H1 (cell line): ENCODE data around the gene SIRT6. TPM values are rescaled to one million over a fixed set of nuclear protein-coding genes. Genes with fewer than 3 reads are reported as not detected.

Experiments
- CTCF ChIA-PET: fragments of 300-600 bp; sonication (Branson Sonifier 250); formaldehyde crosslinking; loops from one replicate; lab custom pipeline; 2021; ENCODE audit not compliant: partially characterized antibody; lab: Charles Lee
- POLR2A ChIA-PET: fragments of 300-600 bp; sonication (Branson Sonifier 250); formaldehyde crosslinking; loops from one replicate; lab custom pipeline; 2021; ENCODE audit warnings: inconsistent platforms; ENCODE audit not compliant: partially characterized antibody; lab: Charles Lee
- DNase-seq, 2 experiments: peaks; one replicate each; pipeline versions ENCODE4 v3.0.0 to v3.0.0-alpha.2; 2010 to 2022; ENCODE audit warnings: low spot score in 2 of 2, low read depth in 1 of 2, mixed read lengths in 1 of 2
- FAIRE-seq: peaks from 2 replicates; lab custom pipeline; 2011; peaks lifted over from hg19 to GRCh38; lab: Jason Lieb, UNC
- H2AFZ ChIP-seq: 2 replicates; pipeline ENCODE4 v1.8.1; 2012; ENCODE audit warnings: low read length, inconsistent platforms
- H2AK5ac ChIP-seq: 2 replicates; pipeline ENCODE4 v1.6.1; 2013; ENCODE audit warnings: low read depth, low read length
- H2BK120ac ChIP-seq: replicated peaks from 2 replicates; pipeline ENCODE3; 2013; ENCODE audit warnings: low read depth, low read length, inconsistent platforms
- H2BK12ac ChIP-seq: 2 replicates; pipeline ENCODE4 v1.6.1; 2013; ENCODE audit warnings: low read depth, low read length
- H2BK15ac ChIP-seq: 2 replicates; pipeline ENCODE4 v1.6.1; 2013; ENCODE audit warnings: low read length
- H2BK20ac ChIP-seq: 2 replicates; pipeline ENCODE4 v1.6.1; 2013; ENCODE audit warnings: low read length
- H2BK5ac ChIP-seq: 2 replicates; pipeline ENCODE4 v1.6.1; 2013; ENCODE audit warnings: low read depth, low read length
- H3K14ac ChIP-seq: 2 replicates; pipeline ENCODE4 v1.6.1; 2013; ENCODE audit warnings: inconsistent platforms; ENCODE audit not compliant: insufficient read length
- H3K18ac ChIP-seq: 2 replicates; pipeline ENCODE4 v1.6.1; 2013; ENCODE audit warnings: low read length; ENCODE audit errors: extremely low read depth
- H3K23ac ChIP-seq: 2 replicates; pipeline ENCODE4 v1.6.1; 2013; ENCODE audit warnings: inconsistent platforms; ENCODE audit not compliant: insufficient read length
- H3K23me2 ChIP-seq: 2 replicates; pipeline ENCODE4 v1.6.1; 2013; ENCODE audit warnings: low read depth, low read length
- H3K27ac ChIP-seq: 2 replicates; pipeline ENCODE4 v1.6.1; 2011; ENCODE audit warnings: low read depth, low read length, inconsistent platforms
- H3K27me3 ChIP-seq, 4 experiments: replicated peaks in 1 of 4; 1 replicate in 1 of 4; 2 replicates in 3 of 4; pipeline versions ENCODE4 v1.6.1 to v1.8.1; 2011 to 2013; ENCODE audit warnings: low read length in 3 of 4, mild to moderate bottlenecking in 3 of 4, inconsistent platforms in 2 of 4, mixed read lengths in 2 of 4, moderate library complexity in 1 of 4; ENCODE audit not compliant: control insufficient read depth in 3 of 4, insufficient read depth in 3 of 4; ENCODE audit errors: extremely low read depth in 1 of 4
- H3K36me3 ChIP-seq, 4 experiments: 2 replicates each; pipeline versions ENCODE4 v1.6.1 to v1.8.1; 2011 to 2013; ENCODE audit warnings: mild to moderate bottlenecking in 4 of 4, low read length in 3 of 4, moderate library complexity in 2 of 4, control low read depth in 1 of 4, inconsistent platforms in 1 of 4; ENCODE audit not compliant: insufficient read depth in 4 of 4, control insufficient read depth in 2 of 4
- H3K4ac ChIP-seq: replicated peaks from 2 replicates; pipeline ENCODE3; 2013; ENCODE audit warnings: low read length, low read depth, mixed read lengths, inconsistent platforms; ENCODE audit not compliant: insufficient read length
- H3K4me1 ChIP-seq, 4 experiments: replicated peaks in 1 of 4; 1 replicate in 1 of 4; 2 replicates in 3 of 4; pipeline versions ENCODE4 v1.6.1 to v1.8.1; 2011 to 2013; ENCODE audit warnings: low read length in 3 of 4, inconsistent platforms in 2 of 4, mixed read lengths in 1 of 4; ENCODE audit not compliant: insufficient read depth in 4 of 4, control insufficient read depth in 3 of 4
- H3K4me2 ChIP-seq, 2 experiments: 2 replicates each; pipeline versions ENCODE4 v1.6.1 to v1.8.1; 2011 to 2013; ENCODE audit warnings: low read depth in 2 of 2, low read length in 2 of 2, control low read depth in 1 of 2, inconsistent platforms in 1 of 2, mild to moderate bottlenecking in 1 of 2; ENCODE audit not compliant: insufficient read depth in 1 of 2
- H3K4me3 ChIP-seq, 4 experiments: fragments of 200-600, 300-600 bp in 1 of 4; sonication (generic), shearing (Covaris generic), sonication (Bioruptor Twin) in 1 of 4; 2 replicates each; pipeline versions ENCODE4 v1.5.1 to v1.8.1; 2011 to 2016; ENCODE audit warnings: low read length in 4 of 4, low read depth in 3 of 4, control low read depth in 2 of 4, inconsistent platforms in 2 of 4, mild to moderate bottlenecking in 2 of 4, mixed read lengths in 1 of 4, moderate library complexity in 1 of 4; ENCODE audit not compliant: insufficient read depth in 2 of 4; ENCODE audit errors: extremely low read depth in 1 of 4
- H3K56ac ChIP-seq: replicated peaks from 2 replicates; pipeline ENCODE3; 2013; ENCODE audit warnings: low read depth, mild to moderate bottlenecking, mixed read lengths, low read length, inconsistent platforms; ENCODE audit not compliant: insufficient read length
- H3K79me1 ChIP-seq: 2 replicates; pipeline ENCODE4 v1.6.1; 2013; ENCODE audit warnings: low read depth, low read length, control low read depth
- H3K79me2 ChIP-seq, 2 experiments: 2 replicates each; pipeline versions ENCODE4 v1.6.1 to v1.8.1; 2012 to 2013; ENCODE audit warnings: low read length in 2 of 2, mild to moderate bottlenecking in 2 of 2, inconsistent platforms in 1 of 2; ENCODE audit not compliant: insufficient read depth in 2 of 2, control insufficient read depth in 1 of 2
- H3K9ac ChIP-seq, 4 experiments: replicated peaks in 1 of 4; 1 replicate in 1 of 4; 2 replicates in 3 of 4; pipeline versions ENCODE4 v1.6.1 to v1.8.1; 2011 to 2013; ENCODE audit warnings: low read depth in 3 of 4, low read length in 3 of 4, control low read depth in 2 of 4, mild to moderate bottlenecking in 2 of 4, moderate library complexity in 2 of 4, inconsistent platforms in 1 of 4; ENCODE audit errors: extremely low read depth in 1 of 4
- H3K9me3 ChIP-seq, 2 experiments: 2 replicates each; pipeline versions ENCODE4 v1.6.1 to v1.8.1; 2012 to 2013; ENCODE audit warnings: mild to moderate bottlenecking in 2 of 2, moderate library complexity in 2 of 2, control low read depth in 1 of 2, inconsistent platforms in 1 of 2, low read depth in 1 of 2, low read length in 1 of 2, mixed read lengths in 1 of 2; ENCODE audit not compliant: insufficient read depth in 2 of 2
- H4K20me1 ChIP-seq, 2 experiments: replicated peaks in 1 of 2; 2 replicates each; pipeline versions ENCODE3 to v1.8.1; 2011 to 2013; ENCODE audit warnings: inconsistent platforms in 2 of 2, low read length in 2 of 2, mild to moderate bottlenecking in 1 of 2; ENCODE audit not compliant: insufficient read depth in 2 of 2, control insufficient read depth in 1 of 2
- H4K5ac ChIP-seq: 2 replicates; pipeline ENCODE4 v1.6.1; 2013; ENCODE audit warnings: low read length, low read depth, mixed read lengths, inconsistent platforms; ENCODE audit not compliant: insufficient read length
- H4K8ac ChIP-seq: 2 replicates; pipeline ENCODE4 v1.8.0; 2013; ENCODE audit warnings: mild to moderate bottlenecking, moderate library complexity, low read length, inconsistent platforms; ENCODE audit not compliant: insufficient read depth; ENCODE audit errors: extremely low read depth
- H4K91ac ChIP-seq: replicated peaks from 2 replicates; pipeline ENCODE3; 2013; ENCODE audit warnings: low read length, mixed read lengths, inconsistent platforms; ENCODE audit not compliant: insufficient read length
- ASH2L ChIP-seq: fragments of 200-600, 300-600 bp; sonication (generic); IDR thresholded peaks from one replicate; pipeline ENCODE4 v1.7.1; 2017; ENCODE audit warnings: low read length
- BACH1 ChIP-seq: IDR thresholded peaks from 2 replicates; pipeline ENCODE4 v1.6.1; 2012; ENCODE audit warnings: low read length, improper control_type of control experiment
- CEBPB ChIP-seq: IDR thresholded peaks from 2 replicates; pipeline ENCODE4 v1.6.1; 2012; ENCODE audit warnings: low read depth, low read length
- EGR1 ChIP-seq: IDR thresholded peaks from 2 replicates; pipeline ENCODE4 v1.6.1; 2011; ENCODE audit warnings: low read depth, low read length, borderline replicate concordance
- EP300 ChIP-seq, 2 experiments: IDR thresholded peaks; 1 replicate in 1 of 2; 2 replicates in 1 of 2; pipeline ENCODE4 v1.6.1; 2011 to 2012; ENCODE audit warnings: low read depth in 2 of 2, low read length in 2 of 2, mild to moderate bottlenecking in 2 of 2, borderline replicate concordance in 1 of 2, inconsistent platforms in 1 of 2, moderate library complexity in 1 of 2
- HDAC2 ChIP-seq, 2 experiments: fragments of 300-600 bp in 1 of 2; sonication (generic) in 1 of 2; IDR thresholded peaks; 2 replicates each; pipeline ENCODE4 v1.6.1; 2011 to 2012; ENCODE audit warnings: low read depth in 2 of 2, low read length in 2 of 2, mild to moderate bottlenecking in 2 of 2, moderate library complexity in 2 of 2, borderline replicate concordance in 1 of 2, inconsistent platforms in 1 of 2
- KDM1A ChIP-seq: fragments of 200-600, 300-600 bp; sonication (generic); IDR thresholded peaks from 2 replicates; pipeline ENCODE4 v1.7.1; 2016; ENCODE audit warnings: mild to moderate bottlenecking, low read length, borderline replicate concordance
- NANOG ChIP-seq: IDR thresholded peaks from 2 replicates; pipeline ENCODE4 v1.6.1; 2011; ENCODE audit warnings: low read length, low read depth, mild to moderate bottlenecking, inconsistent platforms; ENCODE audit not compliant: insufficient read depth, poor library complexity, severe bottlenecking
- NRF1 ChIP-seq: IDR thresholded peaks from 2 replicates; pipeline ENCODE4 v1.6.1; 2011; ENCODE audit warnings: mild to moderate bottlenecking, low read depth, low read length, improper control_type of control experiment
- SAP30 ChIP-seq: fragments of 300-600 bp; sonication (generic); IDR thresholded peaks from 2 replicates; pipeline ENCODE4 v1.7.1; 2012; ENCODE audit warnings: low read length, moderate library complexity, mild to moderate bottlenecking, inconsistent platforms; ENCODE audit not compliant: insufficient read depth, insufficient replicate concordance
- SP1 ChIP-seq: IDR thresholded peaks from 2 replicates; pipeline ENCODE4 v1.6.1; 2011; ENCODE audit warnings: low read depth, low read length
- TEAD4 ChIP-seq: IDR thresholded peaks from 2 replicates; pipeline ENCODE4 v1.6.1; 2012; ENCODE audit warnings: low read depth, low read length, inconsistent platforms, mixed read lengths
- WGBS, 2 experiments: shearing (Covaris generic) in 1 of 2; methylation state at CpG; one replicate each; pipeline versions ENCODE4 v1.1.6 to v1.1.7; 2013 to 2015; ENCODE audit warnings: low lambda C conversion rate in 2 of 2, mixed read lengths in 2 of 2, inconsistent platforms in 1 of 2, low coverage in 1 of 2, missing lambda C conversion rate in 1 of 2; ENCODE audit not compliant: insufficient replicate concordance in 2 of 2, insufficient coverage in 1 of 2, insufficient read length in 1 of 2; ENCODE audit errors: extremely low coverage in 1 of 2, missing lambda C conversion rate in 1 of 2; 5-methylcytosine and 5-hydroxymethylcytosine counted together
- polyA plus RNA-seq, 7 experiments: library from polyadenylated mRNA; depleted of rRNA in 3 of 7; stranded (reverse) in 5 of 7; unstranded in 2 of 7; fragments of >200 nt in 5 of 7; fragments of 200-250 nt in 2 of 7; gene quantifications; 1 replicate in 5 of 7; 2 replicates in 1 of 7; 4 replicates in 1 of 7; pipeline versions ENCODE4 v1.2.1 to v1.2.3, GENCODE V29; 2011 to 2013; ENCODE audit warnings: missing spikeins in 2 of 7, mixed read lengths in 2 of 7
- total RNA-seq: library from RNA; stranded (reverse); fragmentation: NEBNext Ultra II Directional; extraction: Animal tissue kit (Norgen Biotek cat#: 25700); gene quantifications from 2 replicates; pipeline ENCODE4 v1.2.1, GENCODE V29; 2021
- TF ChIP-seq, protein P1 (sequence below): IDR thresholded peaks from 2 replicates; pipeline ENCODE4 v1.6.1; 2011; ENCODE audit warnings: low read depth, mild to moderate bottlenecking, low read length; ENCODE audit not compliant: insufficient read depth

The SIRT6 gene
- total and polyA plus RNA-seq, 2 of the 8 experiments (the other 6 are each of a cell fraction or from before 2014, with no cell fraction given) = 25.2 to 27.0 TPM

DNA sequence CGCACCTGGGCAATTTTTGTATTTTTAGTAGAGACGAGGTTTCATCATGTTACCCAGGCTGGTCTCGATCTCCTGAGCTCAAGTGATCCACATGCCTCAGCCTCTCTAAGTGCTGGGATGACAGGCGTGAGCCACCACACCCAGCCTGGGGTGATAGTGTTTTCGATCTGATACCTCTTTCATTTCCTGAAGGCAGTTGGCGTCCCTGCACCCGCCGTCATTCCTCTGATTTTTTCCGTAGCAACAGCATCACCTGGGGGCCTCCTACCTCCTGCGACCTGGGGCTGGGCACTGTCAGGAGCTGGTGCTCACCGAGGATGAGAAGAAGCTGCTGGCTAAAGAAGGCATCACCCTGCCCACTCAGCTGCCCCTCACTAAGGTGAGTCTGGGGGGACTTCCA, 18.1 kb downstream of the SIRT6 start:
- CTCF ChIA-PET = interaction anchor here (0.9 to 8.4 kb wide), 7 partner anchors 14 to 59 kb away, joined by 3 to 91 read pairs (median 3); no protein-coding TSS in a partner anchor
- Histone ChIP-seq H3K9ac (no peak overlapping the region), H3K23me2 (no peaks in the 10 kb centered on the region), H3K4me1 (no peaks in the 10 kb centered on the region), H3K4me2 (no peak overlapping the region), H2BK20ac (no peak overlapping the region), H3K27ac (no peak overlapping the region), H2BK15ac (no peak overlapping the region), H2BK12ac (no peak overlapping the region), H3K4ac (no peak overlapping the region), H3K27me3 (peaks cover 0 to 2% (median 0%) of the 10 kb centered on the region in 4 experiments; a peak in 2 of 7 replicates), H2BK5ac (no peak overlapping the region), H4K8ac (no peak overlapping the region), H3K23ac (no peak overlapping the region), H2AFZ (no peak overlapping the region), H3K79me1 (no peaks in the 10 kb centered on the region), H4K5ac (no peak overlapping the region), H3K9me3 (no peaks in the 10 kb centered on the region), H2AK5ac (no peak overlapping the region), H3K36me3 (no peaks in the 10 kb centered on the region), H3K14ac (no peak overlapping the region), H3K18ac (no peak overlapping the region; the same call in 1 of the 2 replicates), H4K91ac (no peak overlapping the region), H3K56ac (no peak overlapping the region), H4K20me1 (peaks cover 0 to 1% of the 10 kb centered on the region in 2 experiments), H3K4me3 (no peak overlapping the region), H2BK120ac (no peak overlapping the region), H3K79me2 (no peaks in the 10 kb centered on the region)
- 82% methylated on average over 11 of the region's 11 CpGs; no CpG with 5 or more reads in 1 of the 2 experiments for WGBS, 2 experiments
- DNase-seq (no peak), FAIRE-seq (no peak)
- TF ChIP-seq NRF1 = no peak
- no peak for TF ChIP-seq HDAC2 (IDR thresholded peaks at IDR 0.05; ENCODE audit: borderline replicate concordance in 1 of 2, low read depth in 2 of 2, low read length in 2 of 2)
- TF ChIP-seq, protein P1, sequence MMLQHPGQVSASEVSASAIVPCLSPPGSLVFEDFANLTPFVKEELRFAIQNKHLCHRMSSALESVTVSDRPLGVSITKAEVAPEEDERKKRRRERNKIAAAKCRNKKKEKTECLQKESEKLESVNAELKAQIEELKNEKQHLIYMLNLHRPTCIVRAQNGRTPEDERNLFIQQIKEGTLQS = no peak
- TF ChIP-seq EP300 (IDR thresholded peaks at IDR 0.05; ENCODE audit: borderline replicate concordance in 1 of 2, low read depth in 2 of 2, low read length in 2 of 2) = no peak
- no peak for TF ChIP-seq SAP30
- TF ChIP-seq EGR1 = no peak
- no peak for TF ChIP-seq SP1
- TF ChIP-seq NANOG = no peak
- no peak for TF ChIP-seq KDM1A
- TF ChIP-seq BACH1 = no peak
- TF ChIP-seq CEBPB = no peak
- no peak for TF ChIP-seq TEAD4
- no peak for TF ChIP-seq ASH2L
- POLR2A ChIA-PET = no interaction called here
